GM18870 (cell line): ENCODE results near the gene PDHX.
A peak's percentile ranks its signal among the peaks of the same experiment; 100 is the strongest.
"Not testable (repeated sequence)": the region's sequence is repeated elsewhere in the genome, so short reads cannot be mapped to it uniquely, and the experiment has no call there.

Experiments used
- ATAC-seq: cut with Tn5 transposase; IDR thresholded peaks from one replicate; pipeline ENCODE4 v1.9.1; 2021; ENCODE audit warnings: moderate library complexity; ENCODE audit not compliant: unreplicated experiment

Gene PDHX

DNA sequence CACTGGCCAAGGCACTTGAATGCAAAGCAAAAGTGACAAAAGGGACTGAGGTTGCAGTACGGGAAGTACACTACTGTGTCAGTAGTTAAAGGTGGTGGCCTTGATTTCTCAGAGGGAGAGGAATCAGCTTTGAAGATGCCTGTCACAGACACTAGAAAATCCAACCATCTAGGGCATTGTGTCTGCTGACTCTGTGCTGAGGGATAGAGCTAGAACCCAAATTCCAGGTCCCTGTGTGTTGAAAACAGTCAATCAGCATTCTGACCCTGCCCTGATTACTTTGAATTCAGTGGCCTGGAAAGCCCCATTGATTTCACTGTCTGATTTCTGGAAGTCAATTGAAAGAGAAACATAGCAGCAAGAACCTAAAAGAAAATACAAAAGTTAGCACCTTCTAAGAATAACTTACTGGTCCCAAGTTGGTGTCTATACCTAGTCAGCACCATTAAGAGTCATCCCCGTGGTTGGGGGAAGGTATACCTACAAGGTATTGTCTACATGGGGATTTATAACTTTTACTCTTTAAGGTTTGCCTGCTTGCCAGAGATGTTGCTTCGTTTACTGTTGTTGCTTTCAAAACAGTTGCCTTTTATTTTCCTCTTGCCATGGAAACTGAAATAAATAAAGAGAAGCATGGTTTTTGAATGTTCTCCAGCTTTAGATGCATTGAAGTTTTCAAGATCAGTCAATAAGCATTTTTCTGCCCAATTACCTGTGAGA, 97.3 kb downstream of the PDHX start:
- ATAC-seq, result peak; percentile 32

DNA sequence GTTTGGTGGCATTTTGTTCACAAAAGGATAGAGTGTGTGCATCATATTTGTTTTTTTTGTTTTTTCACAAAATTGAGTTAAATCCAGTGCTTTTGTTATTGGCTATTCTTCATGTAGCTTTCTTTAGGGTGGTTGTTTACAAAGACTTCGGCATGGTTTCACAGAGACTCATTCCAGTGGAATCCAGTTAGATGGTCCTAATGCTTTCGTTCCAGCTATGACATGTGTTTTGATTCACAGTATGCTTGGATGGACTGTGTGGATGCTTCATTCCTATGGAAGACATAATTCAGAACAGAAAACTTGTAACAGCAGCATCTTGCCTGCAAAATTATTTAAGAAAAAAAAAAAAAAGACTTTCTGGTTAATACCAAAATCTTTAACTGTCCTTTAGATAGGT, 97.9 kb downstream of the PDHX start:
- no peak for ATAC-seq

DNA sequence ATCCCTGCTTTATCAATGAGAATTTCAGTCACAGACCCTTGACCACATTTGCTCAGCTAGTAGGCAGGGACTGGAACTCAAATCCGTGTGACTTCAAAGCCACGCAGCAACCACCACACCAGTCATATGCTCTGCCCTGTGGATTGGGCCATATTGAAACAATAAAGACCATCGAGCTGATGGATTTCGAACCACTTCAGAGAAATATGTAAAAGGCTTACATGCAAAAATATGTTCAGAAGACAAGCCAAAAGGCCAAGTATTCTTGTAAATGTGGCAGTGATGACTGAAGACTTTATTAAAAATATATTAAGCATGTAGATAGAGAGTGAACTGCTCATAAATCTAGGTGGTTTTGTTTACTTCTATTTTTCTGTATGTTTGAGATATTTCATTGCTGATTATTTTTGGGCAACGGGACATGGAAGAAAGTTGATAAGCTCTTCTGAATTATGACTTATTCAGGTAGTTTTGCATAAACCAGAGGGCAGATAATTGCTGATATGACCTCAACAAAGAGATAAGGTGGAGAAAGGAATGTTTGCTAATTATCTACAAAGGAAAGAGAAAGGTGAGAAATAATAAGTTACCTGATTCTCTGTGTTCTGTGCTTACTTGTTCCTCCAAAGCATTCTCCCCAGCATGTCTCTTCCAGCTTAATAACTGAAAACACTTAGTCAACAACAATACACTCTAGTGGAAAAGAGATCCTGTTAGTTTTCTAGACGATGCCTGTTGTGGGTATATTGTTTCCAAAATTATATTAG, 99.4 kb downstream of the PDHX start:
- ATAC-seq, result no peak

DNA sequence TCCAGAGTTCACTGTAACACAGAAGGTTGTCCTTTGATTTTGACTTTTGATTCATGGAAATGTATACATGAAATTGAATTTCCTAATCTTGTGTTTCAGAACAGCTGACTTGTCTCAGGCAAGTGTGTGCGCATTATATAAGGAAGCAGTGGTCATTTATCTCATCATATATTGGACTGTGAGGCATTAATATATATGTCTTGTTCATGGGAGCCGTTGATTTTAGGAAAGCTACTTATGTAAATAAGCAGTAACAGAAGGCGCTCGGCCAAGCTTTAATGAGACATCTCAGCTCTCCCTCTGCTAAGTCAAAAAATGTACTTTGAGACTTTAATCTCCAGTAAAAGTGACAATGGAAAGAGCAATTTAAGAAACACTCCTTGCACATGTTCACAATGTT, 100.5 kb downstream of the PDHX start:
- ATAC-seq, result no peak

DNA sequence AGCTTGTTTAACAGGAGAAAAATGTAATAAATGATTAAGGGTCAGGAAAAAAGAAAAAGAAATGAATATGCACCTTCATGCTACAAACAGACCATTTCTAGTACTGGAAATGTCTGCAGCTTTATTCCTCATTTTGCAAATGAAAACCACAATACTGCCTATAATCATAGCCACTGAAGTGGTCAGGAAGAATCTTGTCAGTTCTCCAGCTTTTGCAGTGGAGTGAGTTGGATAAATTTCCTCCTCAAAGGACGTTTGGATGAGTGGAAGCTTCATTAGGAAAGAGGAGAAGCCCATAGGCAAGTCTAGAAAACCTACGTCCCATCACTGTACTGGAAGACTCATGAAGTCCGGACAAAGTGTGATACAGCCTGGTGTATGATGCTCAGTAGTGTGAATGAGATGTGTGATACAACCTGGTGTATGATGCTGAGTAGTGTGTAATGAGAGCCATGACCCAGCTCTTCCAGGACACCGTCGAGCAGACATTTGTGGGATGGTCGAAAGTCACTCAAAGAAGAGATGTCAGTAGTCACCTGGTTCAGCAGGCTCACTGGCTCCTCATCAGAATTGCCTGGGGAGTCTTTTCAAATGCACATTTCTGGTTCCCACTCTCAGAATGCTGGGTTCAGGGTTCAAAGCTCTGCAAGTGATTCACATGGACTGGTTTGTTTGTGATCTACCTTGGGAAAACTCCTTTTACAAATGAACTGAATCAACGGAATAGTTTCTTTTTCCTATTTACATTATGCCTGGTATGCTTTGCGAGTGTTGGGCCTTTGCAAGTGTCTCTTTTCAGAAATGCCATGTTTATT, 101.3 kb downstream of the PDHX start:
- ATAC-seq, result no peak

DNA sequence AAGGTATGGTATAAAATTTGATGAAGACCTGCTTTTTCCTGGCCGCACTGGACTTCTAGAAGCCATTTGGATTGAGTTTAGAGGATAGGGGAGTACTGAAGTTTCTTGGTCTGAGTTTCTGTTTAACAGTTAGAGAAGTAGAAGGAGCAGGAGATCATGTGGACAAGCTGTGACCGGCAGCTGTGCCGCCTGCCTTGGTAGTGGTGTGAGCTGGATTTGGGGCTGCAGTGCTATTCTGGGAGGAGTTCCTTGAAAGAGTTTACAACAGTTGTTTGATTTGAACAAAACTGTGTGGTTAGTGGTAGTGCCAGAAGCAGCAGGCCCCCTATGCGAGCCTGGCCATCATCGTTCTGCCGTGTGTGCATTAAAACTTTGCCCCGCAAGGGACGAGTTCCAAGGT, 105.2 kb downstream of the PDHX start:
- no peak for ATAC-seq

DNA sequence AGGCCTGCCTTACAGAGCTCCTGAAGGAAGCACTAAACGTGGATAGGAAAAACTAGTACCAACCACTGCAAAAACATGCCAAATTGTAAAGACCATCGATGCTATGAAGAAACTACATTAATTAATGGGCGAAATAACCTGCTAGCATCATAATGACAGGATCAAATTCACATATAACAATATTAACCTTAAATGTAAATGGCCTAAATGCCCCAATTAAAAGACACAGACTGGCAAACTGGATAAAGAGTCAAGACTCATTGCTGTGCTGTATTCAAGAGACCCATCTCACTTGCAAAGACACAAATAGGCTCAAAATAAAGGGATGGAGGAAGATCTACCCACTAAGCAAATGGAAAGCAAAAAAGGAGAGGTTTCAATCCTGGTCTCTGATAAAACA, 107.5 kb downstream of the PDHX start:
- not testable (repeated sequence) for ATAC-seq

DNA sequence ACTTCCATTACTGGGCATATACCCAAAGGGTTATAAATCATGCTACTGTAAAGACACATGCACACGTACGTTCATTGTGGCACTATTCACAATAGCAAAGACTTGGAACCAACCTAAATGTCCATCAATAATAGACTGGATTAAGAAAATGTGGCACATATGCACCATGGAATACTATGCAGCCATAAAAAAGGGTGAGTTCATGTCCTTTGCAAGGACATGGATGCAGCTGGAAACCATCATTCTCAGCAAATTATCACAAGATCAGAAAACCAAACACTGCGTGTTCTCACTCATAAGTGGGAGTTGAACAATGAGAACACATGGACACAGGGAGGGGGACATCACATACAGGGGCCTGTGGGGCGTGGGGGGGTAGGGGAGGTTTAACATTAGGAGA, 111.6 kb downstream of the PDHX start:
- not testable (repeated sequence) for ATAC-seq

DNA sequence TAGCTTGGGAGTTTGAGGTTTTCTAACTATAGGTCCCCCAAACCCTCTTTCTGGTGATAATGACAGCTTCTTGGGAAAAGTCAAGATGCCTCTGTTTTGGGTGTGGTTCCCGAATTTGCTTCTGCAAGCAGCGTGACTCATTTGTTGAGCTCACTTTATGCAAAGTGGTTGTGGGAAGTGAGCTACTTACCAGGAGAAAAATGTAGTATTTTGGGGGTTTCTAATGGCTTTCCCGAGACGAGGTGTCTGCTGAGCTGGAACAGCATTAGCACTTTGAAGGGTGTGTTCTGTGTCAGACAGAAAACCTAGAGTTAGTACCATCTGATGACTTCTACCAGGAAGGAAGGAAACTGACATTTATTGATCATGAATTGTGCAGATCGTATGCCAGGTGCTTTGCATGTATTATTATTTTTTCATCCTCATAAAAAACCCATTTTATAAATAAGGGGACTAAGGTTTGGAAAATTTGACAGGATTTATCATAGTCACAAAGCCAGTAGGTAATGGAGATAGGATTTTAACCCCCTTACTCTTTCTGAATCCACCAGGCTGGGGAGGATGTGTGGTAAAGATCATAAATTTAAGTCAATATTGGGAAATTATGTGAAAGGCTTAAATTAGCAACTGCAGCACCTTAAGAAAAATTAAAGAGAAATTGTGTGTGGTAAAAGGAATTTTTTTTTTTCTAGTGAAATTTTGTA, 113.7 kb downstream of the PDHX start:
- peak; percentile 82 for ATAC-seq

DNA sequence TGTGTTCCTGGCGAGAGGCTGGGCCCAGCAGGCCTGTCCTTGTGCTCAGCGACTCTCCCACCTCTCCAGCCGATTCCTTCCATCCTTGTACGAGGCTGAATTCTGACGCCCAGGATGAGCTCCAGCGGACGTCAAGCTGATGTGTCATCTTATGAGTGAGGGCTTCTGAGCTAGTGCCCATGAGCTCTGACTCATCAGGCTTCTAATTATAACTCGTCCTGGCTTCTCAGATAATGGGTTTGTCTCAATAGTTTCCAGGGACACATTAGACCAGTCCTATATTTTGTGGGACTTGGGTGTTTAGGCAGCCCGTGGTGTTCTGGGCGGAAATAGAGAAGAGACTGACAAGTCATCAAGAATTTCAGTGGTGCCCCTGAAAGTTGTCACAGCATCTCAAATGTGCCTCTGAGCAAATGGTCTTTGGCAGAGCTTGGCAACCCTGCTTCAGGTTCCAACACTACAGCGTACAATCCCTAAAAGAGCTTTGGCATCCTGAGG, 114.3 kb downstream of the PDHX start:
- no peak for ATAC-seq

DNA sequence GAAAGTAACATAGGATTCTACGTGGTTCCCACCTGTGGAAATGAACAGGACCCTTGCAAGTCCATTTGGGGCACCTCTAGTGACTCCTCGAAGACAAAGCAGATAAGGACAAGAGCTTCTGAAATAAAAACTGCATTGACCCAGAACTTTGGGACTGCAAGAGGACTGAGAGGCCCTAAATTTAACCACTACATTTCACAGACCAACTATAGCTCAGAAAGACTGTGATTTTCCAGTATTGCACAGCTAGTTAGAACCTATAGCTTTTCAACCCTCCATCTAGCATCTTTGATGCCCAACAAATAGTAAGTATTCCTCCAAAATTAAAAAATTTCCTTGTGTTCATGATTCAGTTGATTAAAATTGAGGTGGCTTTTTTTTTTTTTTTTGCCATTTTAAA, 114.9 kb downstream of the PDHX start:
- ATAC-seq, result no peak

DNA sequence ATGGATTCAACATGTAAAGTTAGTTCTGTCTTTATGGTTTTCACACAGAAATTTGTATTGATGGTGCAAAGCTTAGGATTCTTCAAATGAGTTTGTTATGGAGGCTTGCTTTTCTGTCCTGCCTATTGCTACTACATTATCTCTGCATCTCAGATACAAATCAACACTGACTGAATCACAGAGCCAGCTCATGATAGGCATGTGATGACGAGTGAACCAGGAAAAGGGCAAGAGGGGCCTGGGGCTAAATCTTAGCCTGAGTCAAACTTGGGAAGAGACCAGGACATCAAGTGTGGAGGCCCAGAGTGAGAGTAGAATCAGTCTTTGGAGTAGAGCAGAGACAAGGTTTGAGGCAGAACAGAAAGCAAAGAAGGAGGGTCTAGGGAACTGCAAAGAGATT, 115.4 kb downstream of the PDHX start:
- no peak for ATAC-seq

DNA sequence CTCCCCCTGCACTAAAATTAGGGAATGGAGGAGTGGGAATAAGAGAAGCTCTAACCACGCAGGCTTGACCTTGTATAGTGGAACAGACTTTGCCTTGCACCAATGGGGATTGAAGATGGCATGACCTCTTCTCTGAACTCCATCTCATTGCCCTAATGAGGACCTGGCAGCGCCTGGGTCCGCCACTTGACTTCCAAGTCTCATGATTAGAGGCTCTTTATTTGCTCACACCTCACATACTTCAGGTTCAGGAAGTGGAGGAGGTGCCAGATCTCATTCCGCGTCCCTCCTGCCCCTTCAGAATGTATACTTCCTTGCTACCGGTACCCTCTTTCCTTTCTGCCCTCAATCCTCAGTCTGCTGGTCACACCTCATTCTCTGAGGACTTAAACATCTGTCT, 116.6 kb downstream of the PDHX start:
- no peak for ATAC-seq

DNA sequence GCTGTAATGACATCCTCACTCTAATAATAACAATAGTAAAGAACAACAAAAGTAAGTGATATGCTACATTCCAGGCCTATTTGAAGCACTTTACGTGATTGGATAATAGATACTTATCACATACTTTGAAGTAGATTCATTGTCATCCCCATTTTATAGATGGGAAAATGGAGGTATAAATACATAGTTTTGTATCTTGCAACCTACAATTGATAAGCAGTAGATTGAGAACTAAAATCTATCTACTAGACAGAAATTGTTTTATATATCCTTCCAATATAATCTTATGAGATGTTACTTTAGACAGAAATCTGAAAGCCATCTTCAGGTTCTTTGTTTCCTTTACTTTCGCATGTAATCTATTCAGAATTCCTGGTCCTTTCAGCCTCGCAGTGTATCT, 118.0 kb downstream of the PDHX start:
- ATAC-seq, result no peak

DNA sequence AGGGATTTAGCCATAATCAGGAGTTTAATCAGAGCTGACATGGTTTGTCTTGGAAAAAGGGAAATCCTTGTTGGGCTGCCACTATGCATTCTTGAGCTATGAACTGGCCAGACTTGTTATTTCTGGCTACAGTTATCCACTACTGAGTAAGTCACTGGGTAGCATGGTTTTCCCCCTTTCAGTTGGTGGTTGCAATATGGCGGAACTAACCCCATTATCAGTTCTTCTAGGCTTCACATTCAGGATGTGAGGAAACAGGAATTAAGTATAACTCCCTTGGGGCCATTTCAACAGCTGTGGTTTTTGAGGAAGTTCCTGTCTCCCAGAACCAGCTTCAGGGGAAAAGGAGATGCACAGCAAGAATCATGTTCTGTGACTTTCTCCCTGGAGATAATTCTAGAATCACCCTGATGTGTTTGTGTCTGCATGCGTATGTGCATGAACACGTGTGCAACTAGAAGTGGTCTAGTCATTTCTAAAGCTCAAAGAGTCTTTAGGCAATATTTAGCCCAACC, 119.5 kb downstream of the PDHX start:
- peak; percentile 33 for ATAC-seq

DNA sequence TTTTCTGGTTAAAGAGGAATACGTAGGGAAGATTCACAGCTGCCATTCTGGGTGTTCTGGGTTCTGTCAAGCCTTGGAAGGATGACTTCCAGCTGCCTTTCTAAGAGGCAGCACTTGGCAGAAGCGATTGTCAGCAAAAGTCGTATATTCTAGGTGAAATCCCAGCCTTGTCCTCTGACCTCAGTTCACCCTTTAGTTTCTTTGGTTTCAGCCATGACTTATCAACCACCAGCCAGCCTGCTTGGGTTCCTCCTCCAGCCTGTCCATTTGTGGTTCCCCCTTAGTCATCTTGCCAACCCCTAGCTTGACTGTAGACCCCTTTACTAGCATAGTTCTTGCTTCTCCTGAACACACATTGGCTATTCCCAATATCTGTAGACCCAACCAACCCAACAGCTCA, 120.2 kb downstream of the PDHX start:
- no peak for ATAC-seq

DNA sequence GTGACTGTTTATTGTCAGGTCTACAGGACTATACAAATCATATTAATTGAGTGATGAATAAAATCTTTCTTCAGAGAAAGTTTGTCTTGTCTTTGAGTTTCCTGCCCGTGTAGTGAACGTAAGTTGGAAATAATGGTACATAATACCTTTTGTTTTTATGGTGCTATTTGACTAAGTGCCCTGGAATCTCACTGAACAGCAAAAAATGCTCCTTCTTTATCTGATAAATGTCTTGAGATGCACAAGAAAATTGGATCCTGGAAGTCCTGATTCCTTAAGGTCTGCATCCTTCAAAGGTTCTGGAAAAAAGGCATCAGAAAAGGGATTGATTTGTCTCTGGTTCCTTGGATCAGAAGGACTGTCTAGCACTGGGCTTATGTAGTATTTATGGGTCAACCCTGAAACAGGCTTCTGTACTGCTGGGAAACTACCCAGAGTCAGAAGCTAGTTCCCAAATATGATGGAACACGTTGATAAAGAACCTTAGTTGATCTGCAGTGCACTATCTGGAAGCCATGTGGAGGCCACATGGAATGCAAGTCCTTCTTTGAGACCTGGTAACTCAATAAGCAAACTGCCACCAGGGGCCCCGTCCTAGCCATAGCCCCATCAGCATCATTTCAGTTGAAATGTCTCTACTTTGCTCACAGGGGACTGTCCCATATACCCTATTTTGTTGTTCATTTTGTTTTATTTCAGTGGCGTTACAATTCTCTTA, 122.0 kb downstream of the PDHX start:
- ATAC-seq, result no peak

DNA sequence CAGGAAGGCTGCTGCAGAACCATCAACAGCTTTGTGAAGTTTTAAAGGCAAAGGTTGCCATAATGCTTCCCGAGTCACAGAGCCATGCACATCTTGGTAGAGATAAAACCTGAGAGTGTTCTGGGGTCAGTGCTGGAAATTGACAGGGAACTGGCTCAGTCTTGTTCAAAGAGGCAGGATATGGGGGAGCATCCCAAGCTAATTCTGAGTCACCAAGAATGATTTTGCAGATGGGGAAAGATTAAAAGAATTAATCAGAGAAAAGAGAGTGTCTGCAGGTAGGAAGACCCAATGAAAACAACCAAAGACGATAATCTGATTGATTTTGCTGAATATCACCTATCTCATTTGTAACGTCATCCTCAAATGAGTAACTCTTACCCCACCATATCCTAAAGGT, 122.7 kb downstream of the PDHX start:
- no peak for ATAC-seq

DNA sequence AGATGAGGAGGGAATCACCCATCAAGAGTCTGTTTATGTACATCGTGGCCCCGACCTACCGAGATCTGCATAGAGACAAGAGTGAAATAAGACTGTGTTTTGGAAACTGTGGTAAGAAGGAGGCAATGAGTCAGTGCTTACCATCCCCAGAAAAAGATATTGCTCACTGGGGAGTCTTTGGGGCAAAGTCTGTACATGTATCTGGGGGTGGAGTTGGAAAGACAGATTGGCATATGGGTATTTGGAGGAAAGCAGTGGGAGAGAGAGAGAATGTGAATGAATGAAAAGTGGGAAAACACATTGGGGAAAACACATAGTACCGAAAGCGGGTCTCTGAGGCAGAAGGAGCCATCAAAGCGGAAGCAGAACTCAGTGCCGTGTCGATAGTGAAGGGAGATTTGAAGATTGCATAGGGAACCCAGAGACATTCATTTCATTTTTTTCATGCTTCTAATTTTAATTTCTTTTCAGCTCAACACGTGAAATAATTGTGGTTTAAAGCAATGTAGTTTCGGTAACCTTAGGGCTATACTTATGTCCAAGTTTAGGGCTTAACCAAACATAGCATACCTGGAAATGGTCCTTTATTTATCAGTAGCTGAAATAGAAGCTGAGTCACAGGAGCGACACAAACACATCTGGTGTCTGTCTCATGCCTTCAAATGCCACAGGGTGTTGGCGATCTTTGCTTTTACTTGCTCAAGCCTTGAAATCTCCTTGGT, 124.0 kb downstream of the PDHX start:
- ATAC-seq, result peak; percentile 68
